HEK293 (cell line): Measurements from ENCODE around the gene KRT8.

ENCODE experiments used
- CTCF ChIA-PET: fragments of 350-600 bp; formaldehyde crosslinking; extraction: SDS; loops from one replicate; lab custom pipeline; 2021; ENCODE audit warnings: antibody characterized with exemption; lab: Yijun Ruan, JAX
- POLR2A ChIA-PET: fragments of 300-600 bp; formaldehyde crosslinking; extraction: SDS; loops from one replicate; lab custom pipeline; 2020; ENCODE audit warnings: antibody characterized with exemption, inconsistent platforms; lab: Yijun Ruan, JAX
- H3K27ac ChIP-seq: fragments of 200-500 bp; sonication (Bioruptor generic); 2 replicates; pipeline ENCODE4 v1.5.1; 2014; ENCODE audit warnings: low read depth, low read length, control low read depth, inconsistent platforms; ENCODE audit errors: extremely low read depth
- H3K36me3 ChIP-seq, 2 experiments: fragments of 200-500 bp in 1 of 2; sonication (Bioruptor generic) in 1 of 2; 1 replicate in 1 of 2; 2 replicates in 1 of 2; pipeline ENCODE4 v1.5.1; 2014 to 2017; ENCODE audit warnings: inconsistent platforms in 2 of 2, low read length in 2 of 2; ENCODE audit not compliant: control insufficient read depth in 2 of 2, insufficient read depth in 1 of 2
- H3K4me1 ChIP-seq: fragments of 200-500 bp; sonication (Bioruptor generic); 2 replicates; pipeline ENCODE4 v1.5.1; 2014; ENCODE audit warnings: mild to moderate bottlenecking, low read length, inconsistent platforms; ENCODE audit not compliant: control insufficient read depth, insufficient read depth
- H3K4me3 ChIP-seq: 2 replicates; pipeline ENCODE4 v1.5.1; 2011; ENCODE audit warnings: low read depth, mild to moderate bottlenecking, control low read depth, low read length, moderate library complexity
- H3K9me3 ChIP-seq: fragments of 200-500 bp; sonication (Bioruptor generic); 2 replicates; pipeline ENCODE4 v1.5.1; 2014; ENCODE audit warnings: low read depth, low read length, inconsistent platforms; ENCODE audit not compliant: control insufficient read depth, insufficient read depth
- HOXD13 ChIP-seq: sonication (generic); formaldehyde crosslinking; IDR thresholded peaks from 2 replicates; pipeline ENCODE4 v1.8.0; 2022; ENCODE audit warnings: missing genetic modification reagents, borderline replicate concordance
- TRIM28 ChIP-seq: IDR thresholded peaks from 2 replicates; pipeline ENCODE4 v1.6.1; 2011; ENCODE audit warnings: low read length, control low read depth, borderline replicate concordance
- ZBTB17 ChIP-seq: fragments of 450-650 bp; formaldehyde crosslinking; IDR thresholded peaks from 2 replicates; pipeline ENCODE4 v1.5.1; 2016; ENCODE audit warnings: missing biosample characterization, missing genetic modification characterization
- ZNF211 ChIP-seq: fragments of 450-650 bp; formaldehyde crosslinking; IDR thresholded peaks from 2 replicates; pipeline ENCODE4 v1.5.1; 2016; ENCODE audit warnings: low read depth, missing biosample characterization, missing genetic modification characterization
- ZNF23 ChIP-seq: fragments of 450-650 bp; formaldehyde crosslinking; IDR thresholded peaks from 2 replicates; pipeline ENCODE4 v1.5.1; 2016; ENCODE audit warnings: missing biosample characterization, missing genetic modification characterization, borderline replicate concordance
- ZNF350 ChIP-seq: fragments of 450-650 bp; formaldehyde crosslinking; IDR thresholded peaks from 2 replicates; pipeline ENCODE4 v1.5.0; 2017; ENCODE audit warnings: missing biosample characterization, mild to moderate bottlenecking, missing genetic modification characterization
- ZNF394 ChIP-seq: fragments of 450-650 bp; formaldehyde crosslinking; IDR thresholded peaks from 2 replicates; pipeline ENCODE4 v1.5.1; 2016; ENCODE audit warnings: missing biosample characterization, missing genetic modification characterization, mild to moderate bottlenecking, moderate library complexity, borderline replicate concordance
- ZNF514 ChIP-seq: fragments of 450-650 bp; formaldehyde crosslinking; IDR thresholded peaks from 2 replicates; pipeline ENCODE4 v1.5.1; 2016; ENCODE audit warnings: missing biosample characterization, missing genetic modification characterization
- ZNF548 ChIP-seq: fragments of 450-650 bp; formaldehyde crosslinking; IDR thresholded peaks from 2 replicates; pipeline ENCODE4 v1.5.1; 2016; ENCODE audit warnings: missing biosample characterization, missing genetic modification characterization
- ZNF549 ChIP-seq: fragments of 450-650 bp; IDR thresholded peaks from 2 replicates; pipeline ENCODE4 v1.5.1; 2018; ENCODE audit warnings: missing biosample characterization, missing genetic modification characterization, mild to moderate bottlenecking, inconsistent platforms, moderate library complexity
- ZNF624 ChIP-seq: fragments of 450-650 bp; formaldehyde crosslinking; IDR thresholded peaks from 2 replicates; pipeline ENCODE4 v1.5.1; 2017; ENCODE audit warnings: missing biosample characterization, missing genetic modification characterization
- ZNF776 ChIP-seq: fragments of 450-650 bp; formaldehyde crosslinking; IDR thresholded peaks from 2 replicates; pipeline ENCODE4 v1.5.0; 2017; ENCODE audit warnings: missing biosample characterization, missing genetic modification characterization, borderline replicate concordance
- ZNF791 ChIP-seq: fragments of 450-650 bp; formaldehyde crosslinking; IDR thresholded peaks from 2 replicates; pipeline ENCODE4 v1.5.1; 2016; ENCODE audit warnings: missing biosample characterization, missing genetic modification characterization
- TF ChIP-seq, protein P1 (sequence below): fragments of 450-650 bp; formaldehyde crosslinking; IDR thresholded peaks from 2 replicates; pipeline ENCODE4 v1.5.1; 2017; ENCODE audit warnings: missing biosample characterization, missing genetic modification characterization
- TF ChIP-seq, protein P2 (sequence below): fragments of 450-650 bp; formaldehyde crosslinking; IDR thresholded peaks from 2 replicates; pipeline ENCODE4 v1.5.1; 2016; ENCODE audit warnings: missing biosample characterization, missing genetic modification characterization
- TF ChIP-seq, protein P3 (sequence below): fragments of 450-650 bp; formaldehyde crosslinking; optimal IDR thresholded peaks from 2 replicates; pipeline ENCODE3; 2016; ENCODE audit warnings: missing biosample characterization, mild to moderate bottlenecking, missing genetic modification characterization

Gene KRT8

DNA sequence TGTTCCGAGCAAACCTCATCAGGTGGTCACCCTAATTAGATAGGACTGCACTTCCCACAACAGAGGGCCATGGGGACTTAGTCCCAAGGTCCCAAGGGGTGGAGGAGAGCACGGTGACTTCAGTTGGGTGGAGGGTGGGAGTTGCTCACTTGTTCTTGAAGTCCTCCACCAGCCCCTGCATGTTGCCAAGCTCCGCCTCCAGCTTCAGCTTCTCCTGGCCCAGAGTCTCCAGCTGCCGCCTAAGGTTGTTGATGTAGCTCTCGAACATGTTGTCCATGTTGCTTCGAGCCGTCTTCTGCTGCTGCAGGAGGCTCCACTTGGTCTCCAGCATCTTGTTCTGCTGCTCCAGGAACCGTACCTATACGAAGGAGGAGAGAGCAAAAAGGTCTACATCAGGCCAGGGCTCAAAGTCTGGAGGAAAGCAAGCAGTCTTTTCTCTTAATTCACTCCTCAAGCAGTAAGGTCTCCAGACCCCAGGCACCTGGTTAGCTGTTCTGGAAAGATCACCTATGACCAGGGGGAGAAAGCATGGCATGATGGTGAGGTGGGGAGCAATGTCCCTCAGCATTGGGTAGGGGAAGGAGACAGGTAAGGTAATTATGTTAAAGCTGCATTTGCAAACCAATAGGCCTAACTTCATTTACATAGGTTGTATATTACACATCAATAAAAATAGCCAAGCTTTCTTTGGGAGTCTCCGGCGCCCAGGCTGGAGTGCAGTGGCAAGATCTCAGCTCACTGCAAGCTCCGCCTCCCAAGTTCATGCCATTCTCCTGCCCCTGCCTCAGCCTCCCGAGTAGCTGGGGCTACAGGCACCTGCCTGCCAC is 2.9 kb downstream of the KRT8 start:
- TF ChIP-seq ZBTB17, result no peak
- TF ChIP-seq ZNF350, result no peak
- TF ChIP-seq ZNF791, result no peak
- no peak for TF ChIP-seq ZNF624 (tag by site-specific recombination)
- Histone ChIP-seq H3K4me3 (no peak overlapping the region), H3K9me3 (no peaks in the 10 kb centered on the region), H3K27ac (no peak overlapping the region), H3K4me1 (peaks cover 7% of the 10 kb centered on the region), H3K36me3 (peaks cover 24 to 53% of the 10 kb centered on the region in 2 experiments)
- ChIA-PET CTCF (interaction anchor here (0.9 to 20.1 kb wide), 3 partner anchors 20 to 78 kb away, joined by 3 to 316 read pairs (median 260); no protein-coding TSS in a partner anchor), POLR2A (interaction anchor here (0.9 to 7.8 kb wide), 4 partner anchors 24 to 104 kb away, joined by 3 to 202 read pairs (median 38); partner anchors contain the start of gene KRT18)

DNA sequence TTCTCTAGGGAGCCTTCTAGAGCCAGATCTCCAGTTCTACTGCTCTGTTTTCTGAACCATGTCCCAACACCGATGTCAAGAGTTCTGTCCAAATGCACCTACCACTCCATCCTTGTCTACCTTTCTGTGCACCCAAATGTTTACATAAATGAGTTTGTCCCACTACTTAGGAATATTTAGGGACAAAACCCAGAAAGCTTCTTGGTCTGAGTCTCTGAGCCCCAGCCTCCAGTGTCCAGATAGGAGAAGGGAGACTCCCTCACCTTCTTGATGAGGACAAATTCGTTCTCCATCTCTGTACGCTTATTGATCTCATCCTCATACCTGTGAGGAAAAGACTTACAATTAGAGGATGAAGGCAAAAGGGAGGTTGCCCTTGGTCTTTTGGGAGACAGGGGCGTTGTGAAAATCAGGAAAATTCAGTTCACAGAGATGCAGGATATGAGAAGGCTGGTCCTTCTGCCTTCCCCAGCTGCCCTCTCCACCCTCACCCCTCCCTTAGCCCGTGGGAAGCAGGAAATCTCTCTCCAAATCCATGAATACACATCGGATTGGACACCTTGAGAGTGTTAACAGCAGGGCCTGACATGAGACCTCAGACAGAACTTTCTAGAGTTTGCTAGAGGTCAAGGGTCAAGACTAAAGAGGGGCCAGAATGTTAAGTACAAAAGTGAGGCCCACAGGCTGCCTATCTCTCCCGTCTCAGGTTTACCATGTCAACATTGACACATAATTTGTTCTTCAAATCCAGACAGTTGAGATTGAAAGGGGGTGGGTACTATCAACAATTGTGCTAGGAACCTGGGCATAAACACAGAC is 3.8 kb downstream of the KRT8 start:
- H3K9me3 ChIP-seq, result no peaks in the 10 kb centered on the region
- no peak overlapping the region for H3K4me3 ChIP-seq
- no peak for TF ChIP-seq ZNF514 (tag by site-specific recombination)
- TF ChIP-seq, protein P1, sequence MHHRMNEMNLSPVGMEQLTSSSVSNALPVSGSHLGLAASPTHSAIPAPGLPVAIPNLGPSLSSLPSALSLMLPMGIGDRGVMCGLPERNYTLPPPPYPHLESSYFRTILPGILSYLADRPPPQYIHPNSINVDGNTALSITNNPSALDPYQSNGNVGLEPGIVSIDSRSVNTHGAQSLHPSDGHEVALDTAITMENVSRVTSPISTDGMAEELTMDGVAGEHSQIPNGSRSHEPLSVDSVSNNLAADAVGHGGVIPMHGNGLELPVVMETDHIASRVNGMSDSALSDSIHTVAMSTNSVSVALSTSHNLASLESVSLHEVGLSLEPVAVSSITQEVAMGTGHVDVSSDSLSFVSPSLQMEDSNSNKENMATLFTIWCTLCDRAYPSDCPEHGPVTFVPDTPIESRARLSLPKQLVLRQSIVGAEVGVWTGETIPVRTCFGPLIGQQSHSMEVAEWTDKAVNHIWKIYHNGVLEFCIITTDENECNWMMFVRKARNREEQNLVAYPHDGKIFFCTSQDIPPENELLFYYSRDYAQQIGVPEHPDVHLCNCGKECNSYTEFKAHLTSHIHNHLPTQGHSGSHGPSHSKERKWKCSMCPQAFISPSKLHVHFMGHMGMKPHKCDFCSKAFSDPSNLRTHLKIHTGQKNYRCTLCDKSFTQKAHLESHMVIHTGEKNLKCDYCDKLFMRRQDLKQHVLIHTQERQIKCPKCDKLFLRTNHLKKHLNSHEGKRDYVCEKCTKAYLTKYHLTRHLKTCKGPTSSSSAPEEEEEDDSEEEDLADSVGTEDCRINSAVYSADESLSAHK (tag by site-specific recombination), result no peak
- no peak for TF ChIP-seq ZNF23 (tag by site-specific recombination)
- TF ChIP-seq ZNF211, result no peak
- TF ChIP-seq ZNF776 (tag by site-specific recombination), result no peak
- no peak for TF ChIP-seq ZNF394 (tag by site-specific recombination)
- TF ChIP-seq, protein P2, sequence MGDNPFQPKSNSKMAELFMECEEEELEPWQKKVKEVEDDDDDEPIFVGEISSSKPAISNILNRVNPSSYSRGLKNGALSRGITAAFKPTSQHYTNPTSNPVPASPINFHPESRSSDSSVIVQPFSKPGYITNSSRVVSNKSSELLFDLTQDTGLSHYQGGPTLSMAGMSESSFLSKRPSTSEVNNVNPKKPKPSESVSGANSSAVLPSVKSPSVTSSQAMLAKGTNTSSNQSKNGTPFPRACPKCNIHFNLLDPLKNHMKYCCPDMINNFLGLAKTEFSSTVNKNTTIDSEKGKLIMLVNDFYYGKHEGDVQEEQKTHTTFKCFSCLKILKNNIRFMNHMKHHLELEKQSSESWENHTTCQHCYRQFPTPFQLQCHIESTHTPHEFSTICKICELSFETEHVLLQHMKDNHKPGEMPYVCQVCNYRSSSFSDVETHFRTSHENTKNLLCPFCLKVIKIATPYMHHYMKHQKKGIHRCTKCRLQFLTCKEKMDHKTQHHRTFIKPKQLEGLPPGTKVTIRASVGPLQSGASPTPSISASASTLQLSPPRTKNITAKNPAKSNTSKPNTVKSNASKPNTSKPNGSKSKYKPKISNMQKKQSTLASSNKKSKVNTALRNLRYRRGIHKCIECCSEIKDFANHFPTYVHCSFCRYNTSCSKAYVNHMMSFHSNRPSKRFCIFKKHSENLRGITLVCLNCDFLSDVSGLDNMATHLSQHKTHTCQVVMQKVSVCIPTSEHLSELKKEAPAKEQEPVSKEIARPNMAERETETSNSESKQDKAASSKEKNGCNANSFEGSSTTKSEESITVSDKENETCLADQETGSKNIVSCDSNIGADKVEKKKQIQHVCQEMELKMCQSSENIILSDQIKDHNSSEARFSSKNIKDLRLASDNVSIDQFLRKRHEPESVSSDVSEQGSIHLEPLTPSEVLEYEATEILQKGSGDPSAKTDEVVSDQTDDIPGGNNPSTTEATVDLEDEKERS (tag by site-specific recombination), result no peak
- no peak for TF ChIP-seq ZBTB17
- TF ChIP-seq ZNF549, result no peak
- TF ChIP-seq ZNF548 (tag by site-specific recombination), result no peak
- TF ChIP-seq HOXD13 (CRISPR knock-in tag), result no peak
- TF ChIP-seq TRIM28, result no peak
- TF ChIP-seq, protein P3, sequence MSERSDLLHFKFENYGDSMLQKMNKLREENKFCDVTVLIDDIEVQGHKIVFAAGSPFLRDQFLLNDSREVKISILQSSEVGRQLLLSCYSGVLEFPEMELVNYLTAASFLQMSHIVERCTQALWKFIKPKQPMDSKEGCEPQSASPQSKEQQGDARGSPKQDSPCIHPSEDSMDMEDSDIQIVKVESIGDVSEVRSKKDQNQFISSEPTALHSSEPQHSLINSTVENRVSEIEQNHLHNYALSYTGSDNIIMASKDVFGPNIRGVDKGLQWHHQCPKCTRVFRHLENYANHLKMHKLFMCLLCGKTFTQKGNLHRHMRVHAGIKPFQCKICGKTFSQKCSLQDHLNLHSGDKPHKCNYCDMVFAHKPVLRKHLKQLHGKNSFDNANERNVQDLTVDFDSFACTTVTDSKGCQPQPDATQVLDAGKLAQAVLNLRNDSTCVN, result no peak
- no peak overlapping the region for H3K27ac ChIP-seq
- H3K36me3 ChIP-seq, result peaks cover 24 to 61% of the 10 kb centered on the region in 2 experiments
- H3K4me1 ChIP-seq, result peaks cover 6% of the 10 kb centered on the region
- CTCF ChIA-PET, result interaction anchor here (0.6 to 20.1 kb wide), 4 partner anchors 19 to 779 kb away, joined by 3 to 316 read pairs (median 132); no protein-coding TSS in a partner anchor
- POLR2A ChIA-PET, result interaction anchor here (2.1 to 7.8 kb wide), 2 partner anchors 46 to 80 kb away, joined by 5 to 202 read pairs; partner anchors contain the start of gene KRT18
